NCI-H226 (cell line): Measurements from ENCODE around the gene LRP1-AS.

ENCODE experiments used
- DNase-seq: peaks from one replicate; pipeline ENCODE4 v3.0.0-alpha.2; 2015

LRP1-AS gene

GRCh38 chr12:57179331-57180086 is 32.1 kb upstream of the LRP1-AS start:
- no peak for DNase-seq

- no peak for DNase-seq
These were observed 30.8 kb upstream of the LRP1-AS start for GRCh38 chr12:57178213-57178612.

- DNase-seq = no peak
These were observed 29.9 kb upstream of the LRP1-AS start for GRCh38 chr12:57177354-57177753.

DNA sequence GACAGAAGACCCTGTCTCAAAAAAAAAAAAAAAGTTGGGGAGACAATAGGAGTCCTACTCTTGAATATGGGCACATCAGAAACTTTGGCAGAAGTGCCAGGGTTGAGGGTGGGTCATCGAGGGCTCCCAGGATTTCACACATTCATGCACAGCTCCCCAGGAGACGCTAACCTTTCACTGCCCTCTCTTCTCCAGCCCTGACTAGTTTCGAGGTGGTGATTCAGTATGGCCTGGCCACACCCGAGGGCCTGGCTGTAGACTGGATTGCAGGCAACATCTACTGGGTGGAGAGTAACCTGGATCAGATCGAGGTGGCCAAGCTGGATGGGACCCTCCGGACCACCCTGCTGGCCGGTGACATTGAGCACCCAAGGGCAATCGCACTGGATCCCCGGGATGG is 29.4 kb upstream of the LRP1-AS start:
- DNase-seq = peak; percentile 46

DNA sequence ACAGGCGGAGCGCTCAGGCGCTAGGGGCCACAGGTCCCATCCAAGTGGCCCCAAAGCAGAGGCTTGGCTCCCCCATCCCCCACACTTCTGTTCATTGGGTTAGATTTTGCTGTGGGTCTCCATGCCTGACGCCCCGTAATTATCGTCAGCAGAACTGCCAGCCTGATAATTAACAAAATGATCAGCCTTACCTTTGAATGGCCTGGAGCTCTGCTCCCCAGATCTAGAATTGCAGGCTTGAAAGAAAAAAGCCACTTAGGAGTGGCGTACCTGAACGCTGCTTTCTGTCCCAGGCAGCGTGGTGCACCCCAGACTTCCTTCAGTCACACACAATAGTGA is 28.7 kb upstream of the LRP1-AS start:
- DNase-seq = no peak

DNA sequence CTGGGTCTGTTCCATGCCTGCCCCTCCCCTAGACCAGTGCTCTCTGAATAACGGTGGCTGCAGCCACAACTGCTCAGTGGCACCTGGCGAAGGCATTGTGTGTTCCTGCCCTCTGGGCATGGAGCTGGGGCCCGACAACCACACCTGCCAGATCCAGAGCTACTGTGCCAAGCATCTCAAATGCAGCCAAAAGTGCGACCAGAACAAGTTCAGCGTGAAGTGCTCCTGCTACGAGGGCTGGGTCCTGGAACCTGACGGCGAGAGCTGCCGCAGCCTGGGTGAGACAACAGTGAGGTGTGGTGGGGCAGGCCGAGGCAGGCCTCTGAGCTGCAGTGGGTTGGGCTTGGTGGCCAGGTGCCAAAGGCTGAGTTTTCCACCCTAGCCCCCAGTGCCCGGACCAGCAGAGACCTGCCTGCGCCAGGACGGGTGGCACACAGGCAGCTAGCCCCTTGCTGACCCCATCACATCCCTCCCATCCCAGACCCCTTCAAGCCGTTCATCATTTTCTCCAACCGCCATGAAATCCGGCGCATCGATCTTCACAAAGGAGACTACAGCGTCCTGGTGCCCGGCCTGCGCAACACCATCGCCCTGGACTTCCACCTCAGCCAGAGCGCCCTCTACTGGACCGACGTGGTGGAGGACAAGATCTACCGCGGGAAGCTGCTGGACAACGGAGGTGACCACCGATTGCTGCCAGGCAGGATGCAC is 28.2 kb upstream of the LRP1-AS start:
- DNase-seq = peak; percentile 68

DNA sequence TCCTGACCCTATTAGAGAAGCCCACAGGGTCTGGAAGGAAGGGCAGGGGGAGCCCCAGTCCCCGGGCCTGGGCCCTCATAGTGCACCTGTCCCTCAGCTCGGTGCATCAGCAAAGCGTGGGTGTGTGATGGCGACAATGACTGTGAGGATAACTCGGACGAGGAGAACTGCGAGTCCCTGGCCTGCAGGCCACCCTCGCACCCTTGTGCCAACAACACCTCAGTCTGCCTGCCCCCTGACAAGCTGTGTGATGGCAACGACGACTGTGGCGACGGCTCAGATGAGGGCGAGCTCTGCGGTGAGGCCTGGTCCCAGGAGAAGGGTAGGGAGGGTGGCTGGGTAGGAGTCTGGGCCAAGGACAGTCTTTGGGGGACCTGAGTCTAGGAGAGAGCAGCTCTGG is 26.3 kb upstream of the LRP1-AS start:
- DNase-seq = no peak

DNA sequence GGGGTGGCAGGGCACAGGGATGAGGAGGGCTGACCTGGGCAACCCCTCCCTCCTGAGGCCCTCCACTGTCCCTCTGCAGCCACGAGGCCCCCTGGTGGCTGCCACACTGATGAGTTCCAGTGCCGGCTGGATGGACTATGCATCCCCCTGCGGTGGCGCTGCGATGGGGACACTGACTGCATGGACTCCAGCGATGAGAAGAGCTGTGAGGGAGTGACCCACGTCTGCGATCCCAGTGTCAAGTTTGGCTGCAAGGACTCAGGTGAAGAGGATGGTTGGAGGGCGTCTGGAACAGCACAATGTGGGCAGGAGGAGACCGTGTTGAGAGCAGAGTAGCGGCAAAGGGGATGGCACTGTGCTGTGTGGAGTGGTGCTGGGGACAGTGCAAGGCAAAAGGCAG is 25.7 kb upstream of the LRP1-AS start:
- no peak for DNase-seq

DNA sequence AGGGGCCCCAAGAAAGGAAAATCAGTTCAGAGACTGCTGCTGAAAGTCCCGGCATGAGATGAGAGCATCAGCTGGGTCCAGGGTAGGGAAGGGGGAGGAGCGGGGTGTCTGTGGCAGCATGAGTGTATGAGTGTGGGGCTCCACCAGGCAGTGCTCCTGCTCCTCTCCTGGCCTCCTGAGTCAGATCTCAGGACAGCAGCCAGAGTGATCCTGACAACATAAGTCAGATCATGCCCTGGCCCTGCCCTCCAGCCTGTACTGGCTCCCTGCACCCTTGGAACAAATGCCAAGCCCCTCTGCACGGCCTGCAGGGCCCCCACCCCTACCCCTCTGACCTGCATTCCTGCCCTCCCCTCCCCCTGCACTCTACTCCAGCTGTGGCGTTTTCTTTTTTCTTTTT is 24.2 kb upstream of the LRP1-AS start:
- no peak for DNase-seq

- no peak for DNase-seq
These were observed 23.5 kb upstream of the LRP1-AS start for GRCh38 chr12:57170927-57171326.

DNA sequence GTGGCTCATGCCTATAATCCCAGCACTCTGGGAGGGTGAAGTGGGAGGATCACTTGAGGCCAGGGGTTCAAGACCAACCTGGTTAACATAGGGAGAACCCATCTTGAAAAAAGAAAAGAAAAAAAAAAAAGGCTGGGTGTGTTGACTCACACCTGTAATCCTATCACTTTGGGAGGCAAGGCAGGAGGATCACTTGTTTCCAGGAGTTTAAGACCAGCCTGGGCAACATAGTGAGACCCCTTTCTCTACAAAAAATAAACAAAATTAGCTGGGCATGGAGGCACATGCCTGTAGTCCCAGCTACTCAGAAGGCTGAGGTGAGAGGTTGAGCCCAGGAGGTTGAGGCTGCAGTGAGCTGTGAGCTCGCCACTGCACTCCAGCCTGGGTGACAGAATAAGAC is 23.0 kb upstream of the LRP1-AS start:
- no peak for DNase-seq

GRCh38 chr12:57169969-57170368 is 22.6 kb upstream of the LRP1-AS start:
- DNase-seq = no peak

- no peak for DNase-seq
These were observed 21.8 kb upstream of the LRP1-AS start for GRCh38 chr12:57169046-57169795.

DNA sequence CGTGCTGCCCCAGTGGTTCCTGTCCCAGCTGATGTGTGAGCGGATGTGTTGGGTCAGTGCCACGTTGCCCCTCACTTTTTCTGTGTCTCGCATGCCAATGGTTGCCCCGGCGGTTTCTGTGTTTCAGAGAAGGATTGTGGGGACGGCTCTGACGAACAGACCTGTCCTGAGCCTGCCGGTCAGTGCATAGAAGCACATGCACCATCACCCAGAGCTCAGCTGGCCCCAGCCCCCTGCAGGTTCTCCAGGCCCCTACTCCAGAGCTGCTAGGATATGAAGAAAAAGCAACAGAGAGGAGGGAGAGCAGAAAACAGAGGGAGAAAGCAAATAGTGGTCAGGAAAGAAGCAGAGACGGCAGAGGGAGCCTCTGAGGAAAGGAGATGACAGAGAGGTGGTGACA is 20.6 kb upstream of the LRP1-AS start:
- DNase-seq = no peak

- peak; percentile 76 for DNase-seq
These were observed 19.6 kb upstream of the LRP1-AS start for GRCh38 chr12:57166971-57167371.

DNA sequence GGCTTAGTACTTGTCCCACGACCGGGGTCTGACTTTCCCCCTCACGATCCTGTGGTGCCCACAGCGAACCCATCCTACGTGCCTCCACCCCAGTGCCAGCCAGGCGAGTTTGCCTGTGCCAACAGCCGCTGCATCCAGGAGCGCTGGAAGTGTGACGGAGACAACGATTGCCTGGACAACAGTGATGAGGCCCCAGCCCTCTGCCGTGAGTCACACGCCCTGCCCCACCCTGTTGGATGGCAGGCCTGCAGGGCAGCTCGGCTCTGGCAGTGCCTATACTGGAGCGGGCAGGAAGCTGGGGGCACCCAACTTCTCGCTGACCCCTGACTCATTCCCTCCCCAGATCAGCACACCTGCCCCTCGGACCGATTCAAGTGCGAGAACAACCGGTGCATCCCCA is 18.3 kb upstream of the LRP1-AS start:
- no peak for DNase-seq

DNA sequence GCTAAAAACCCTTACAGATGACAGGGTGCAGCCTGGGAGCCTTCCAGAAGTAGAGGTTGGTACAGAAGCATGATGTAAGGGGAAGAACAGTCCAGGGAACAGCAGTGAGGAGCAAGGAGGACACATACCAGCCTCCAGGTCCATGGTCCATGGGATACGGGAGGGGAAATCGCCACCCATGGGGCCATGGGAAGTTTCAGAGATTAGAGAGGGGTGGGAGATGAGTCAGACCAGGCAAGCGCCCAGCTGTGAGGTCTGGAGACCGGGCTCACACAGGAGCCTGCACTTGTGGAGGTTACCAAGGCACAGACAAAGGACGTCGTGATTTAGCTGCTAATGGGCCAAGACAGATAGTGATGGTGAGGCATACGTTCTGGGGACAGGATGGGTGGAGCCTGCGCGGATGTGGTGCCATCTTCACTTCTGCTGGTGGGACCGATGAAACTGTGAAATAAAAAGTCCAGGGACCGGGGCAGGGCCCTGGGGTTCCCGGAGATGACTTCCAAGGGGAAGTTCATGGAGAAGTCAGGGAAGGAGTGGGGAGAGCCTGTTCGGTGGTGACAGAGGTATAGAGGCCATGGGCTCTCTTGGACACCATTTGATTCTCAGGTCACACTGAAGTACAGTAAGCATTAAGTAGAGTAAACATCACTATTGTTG is 17.7 kb upstream of the LRP1-AS start:
- no peak for DNase-seq

DNA sequence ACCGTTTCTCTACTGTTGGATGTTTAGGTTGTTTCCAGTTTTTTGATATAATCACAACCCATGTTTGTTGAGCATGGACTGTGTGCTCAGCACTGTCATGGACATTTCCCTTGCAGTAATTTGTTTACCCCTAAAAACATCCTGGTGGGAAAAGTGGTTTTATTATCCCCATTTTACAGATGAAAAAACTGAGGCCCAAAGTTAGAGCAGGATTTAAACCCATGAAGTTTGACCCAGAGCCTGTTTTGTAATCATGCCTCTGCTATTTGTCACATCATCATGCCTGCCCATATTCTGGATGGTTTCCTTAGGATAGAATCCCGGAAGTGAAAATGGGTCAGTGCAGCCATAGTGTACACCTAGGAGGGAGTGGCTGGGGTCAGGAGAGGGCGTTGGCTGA is 17.0 kb upstream of the LRP1-AS start:
- no peak for DNase-seq

GRCh38 chr12:57162553-57163125 is 15.2 kb upstream of the LRP1-AS start:
- DNase-seq = no peak

DNA sequence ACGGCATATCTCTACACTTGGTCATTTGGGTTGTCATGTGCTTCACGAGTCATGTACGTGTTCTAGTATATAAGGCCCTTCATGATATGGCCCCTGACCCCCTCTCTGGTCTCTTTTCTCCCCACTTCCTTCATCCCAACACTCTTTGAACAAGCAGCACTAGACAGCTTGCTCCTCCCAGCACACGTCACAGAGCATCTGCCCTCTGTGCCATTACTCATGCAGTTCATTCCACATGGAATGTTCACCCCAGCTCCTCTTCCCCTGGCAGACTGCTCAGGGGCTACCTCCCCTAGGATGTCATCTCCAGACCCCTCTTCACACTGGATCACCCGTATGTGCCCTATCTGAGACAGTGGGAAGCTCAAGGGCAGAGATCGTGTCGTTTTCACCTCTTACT is 14.1 kb upstream of the LRP1-AS start:
- no peak for DNase-seq

DNA sequence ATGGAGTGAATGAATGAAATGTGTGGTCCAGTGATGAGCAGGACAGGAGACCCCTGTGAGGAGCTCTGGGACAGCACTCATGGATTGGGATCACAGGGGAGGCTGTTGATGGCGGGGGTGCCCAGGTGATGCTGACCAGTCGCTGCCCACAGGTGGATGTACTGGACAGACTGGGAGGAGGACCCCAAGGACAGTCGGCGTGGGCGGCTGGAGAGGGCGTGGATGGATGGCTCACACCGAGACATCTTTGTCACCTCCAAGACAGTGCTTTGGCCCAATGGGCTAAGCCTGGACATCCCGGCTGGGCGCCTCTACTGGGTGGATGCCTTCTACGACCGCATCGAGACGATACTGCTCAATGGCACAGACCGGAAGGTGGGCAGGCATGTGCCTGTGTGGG is 13.3 kb upstream of the LRP1-AS start:
- no peak for DNase-seq

DNA sequence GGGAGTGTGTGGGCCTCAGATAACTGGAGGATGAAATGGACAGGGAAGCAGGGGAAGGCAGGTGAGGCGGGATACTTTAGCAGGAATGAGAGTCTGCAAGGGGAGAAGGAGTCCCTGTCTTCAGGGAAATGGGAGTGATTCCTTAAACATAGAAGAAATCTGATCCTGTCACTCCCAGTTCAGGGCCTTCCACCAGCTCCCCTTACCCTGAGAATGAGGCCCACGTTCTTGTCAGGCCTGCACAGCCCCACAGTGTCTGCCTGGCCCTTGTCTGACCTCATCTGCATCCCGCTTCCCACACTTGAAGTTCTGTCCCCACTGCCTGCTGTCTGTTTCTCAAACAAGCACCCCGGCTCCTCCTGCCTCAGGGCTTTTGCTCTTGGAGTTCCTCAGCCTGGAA is 12.6 kb upstream of the LRP1-AS start:
- no peak for DNase-seq

- DNase-seq = no peak
These were observed 11.9 kb upstream of the LRP1-AS start for GRCh38 chr12:57159311-57159710.
